Activated CD8-positive, alpha-beta T cell treated with anti-CD3 and anti-CD28 coated beads, Interleukin-2, amount 10 ng/mL, durations not matched to agents 7 days and 5 days (primary cell): Measurements from ENCODE around the gene ITGB1. TPM values are rescaled to one million over a fixed set of nuclear protein-coding genes. Genes with fewer than 3 reads are reported as not detected.

Experiments
- ATAC-seq: fragments of 150-1000 bp; cut with Tn5 transposase; one replicate; pipeline ENCODE4 v1.10.0; 2021; ENCODE audit warnings: moderate library complexity
- CTCF ChIA-PET: fragments of 350-600 bp; sonication (Branson Sonifier 250); formaldehyde crosslinking; loops from one replicate; lab custom pipeline; 2021; ENCODE audit warnings: antibody characterized with exemption; lab: Charles Lee
- POLR2A ChIA-PET: fragments of 350-600 bp; sonication (Branson Sonifier 250); formaldehyde crosslinking; loops from one replicate; lab custom pipeline; 2021; ENCODE audit warnings: antibody characterized with exemption; lab: Charles Lee
- DNase-seq: peaks from one replicate; pipeline ENCODE4 v3.0.0-alpha.2; 2020
- H3K27ac Mint-ChIP-seq: one replicate; pipeline ENCODE4 v1.8.0; 2021; ENCODE audit warnings: mild to moderate bottlenecking, mixed read lengths
- H3K27me3 Mint-ChIP-seq: one replicate; pipeline ENCODE4 v1.8.0; 2021; ENCODE audit warnings: low read depth, mixed read lengths
- H3K36me3 Mint-ChIP-seq: one replicate; pipeline ENCODE4 v1.8.0; 2021; ENCODE audit warnings: low read depth, mixed read lengths
- H3K4me1 Mint-ChIP-seq: one replicate; pipeline ENCODE4 v1.8.0; 2021; ENCODE audit warnings: low read depth, mixed read lengths
- H3K4me3 Mint-ChIP-seq: one replicate; pipeline ENCODE4 v1.8.0; 2021; ENCODE audit warnings: mild to moderate bottlenecking, mixed read lengths
- H3K9me3 Mint-ChIP-seq: one replicate; pipeline ENCODE4 v1.8.0; 2022; ENCODE audit warnings: mixed read lengths; ENCODE audit not compliant: insufficient read depth
- total RNA-seq, 2 experiments: library from RNA; stranded (reverse); gene quantifications; one replicate each; pipeline ENCODE4 v1.2.3, GENCODE V29; 2021

ITGB1 gene
- total RNA-seq, 2 experiments from 2014 or later, result 35.0 to 40.2 TPM

DNA sequence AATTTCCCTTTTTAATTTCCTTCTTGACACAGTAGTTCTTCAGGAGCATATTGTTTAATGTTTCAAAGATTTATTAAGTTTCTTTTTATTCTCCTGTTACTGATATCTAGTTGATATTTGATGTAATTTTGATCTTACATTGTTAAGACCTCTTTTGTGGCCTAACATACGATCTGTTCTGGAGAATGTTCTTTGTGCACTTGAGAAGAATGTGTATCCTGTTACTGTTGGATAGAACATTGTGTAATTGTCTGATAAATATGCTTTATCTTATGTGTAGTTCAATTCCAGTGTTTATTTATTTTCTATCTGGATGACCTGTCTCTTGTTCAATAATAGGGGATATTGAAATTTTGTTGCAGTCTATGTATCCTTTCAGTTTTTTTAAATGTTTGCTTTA lies 106.7 kb downstream of the ITGB1 start:
- CTCF ChIA-PET, result no interaction called here
- no peaks in the 10 kb centered on the region for H3K9me3 Mint-ChIP-seq
- H3K27me3 Mint-ChIP-seq, result no peaks in the 10 kb centered on the region
- POLR2A ChIA-PET, result no interaction called here
- no peak overlapping the region for H3K4me3 Mint-ChIP-seq
- DNase-seq (no peak), ATAC-seq (no peak)
- no peak overlapping the region for H3K27ac Mint-ChIP-seq
- H3K4me1 Mint-ChIP-seq, result peaks cover 6% of the 10 kb centered on the region
- H3K36me3 Mint-ChIP-seq, result no peaks in the 10 kb centered on the region
